ENCODE data around the gene LGR5. TPM values are rescaled to one million over a fixed set of nuclear protein-coding genes. Genes with fewer than 3 reads are reported as not detected.

The LGR5 gene
- total RNA-seq, 4 donors from 2014 or later = 0.19 to 2.4 TPM; not detected in 2

DNA sequence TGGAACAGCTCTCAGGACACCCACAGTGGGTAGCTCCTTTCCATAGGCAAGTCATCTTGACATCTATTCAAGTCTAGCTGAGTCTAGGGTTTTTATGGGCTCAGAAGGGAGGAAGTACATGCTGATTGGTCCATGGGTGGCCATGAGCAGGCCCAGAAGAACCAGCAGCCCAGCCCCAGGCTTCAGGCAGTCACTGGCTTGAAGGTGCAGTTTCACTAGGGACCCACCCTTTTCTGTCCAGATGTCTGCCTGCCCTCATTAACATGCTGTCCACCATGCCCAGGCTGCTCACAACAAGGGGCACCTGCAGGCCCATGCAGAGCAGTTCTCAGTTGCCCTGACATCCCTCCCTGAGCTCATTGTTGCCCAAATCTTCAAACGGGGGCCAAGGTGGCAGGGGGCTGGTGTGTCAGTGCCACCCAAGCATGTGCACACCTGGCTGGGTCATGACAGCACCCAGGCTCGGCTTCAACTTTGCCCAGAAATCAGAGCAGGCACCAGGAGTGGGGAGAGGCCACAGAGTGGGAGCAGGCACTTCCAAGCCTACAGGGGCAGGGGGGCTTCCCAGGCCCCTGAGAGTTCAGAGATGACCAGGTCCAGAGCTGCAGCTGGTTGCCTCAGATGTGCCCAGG lies 18.7 kb upstream of the LGR5 start:
- ATAC-seq (ENCODE audit: low FRiP score) = no peak
- DNase-seq (ENCODE audit: low spot score) = no peak

DNA sequence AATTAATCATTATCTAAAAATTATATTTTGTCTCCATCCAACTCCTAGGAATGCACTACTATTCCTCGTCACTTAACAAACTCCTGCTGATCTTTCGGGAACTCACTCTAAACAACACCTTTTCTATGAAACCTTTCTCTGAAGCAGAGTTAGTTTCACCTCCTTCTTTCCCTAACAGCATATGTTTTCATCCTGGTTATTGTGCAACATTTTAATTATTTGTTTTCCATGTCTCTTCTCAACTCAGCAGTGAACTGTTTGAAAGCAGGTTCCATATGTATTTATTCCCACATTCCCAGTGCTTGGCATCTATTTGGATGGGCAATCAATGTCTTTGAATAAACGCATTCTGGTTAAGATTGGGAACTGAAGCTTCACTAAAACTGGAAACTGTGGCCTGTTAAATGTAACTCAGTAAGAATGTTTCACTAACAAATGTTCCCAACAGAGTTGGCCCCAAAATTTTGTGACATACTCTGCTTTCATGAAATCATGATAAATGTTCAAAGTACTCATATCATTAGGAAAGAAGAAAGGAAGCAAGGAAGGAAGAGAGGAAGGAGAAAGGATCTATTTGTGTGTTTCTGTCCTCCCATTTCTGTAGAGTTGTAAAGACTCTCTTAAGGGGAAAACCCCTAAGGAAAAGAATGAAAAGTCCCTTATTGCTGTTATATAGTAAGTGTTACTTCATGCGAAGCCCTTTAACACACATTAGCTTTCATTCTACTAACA lies 13.9 kb upstream of the LGR5 start:
- TF ChIP-seq, protein P1, sequence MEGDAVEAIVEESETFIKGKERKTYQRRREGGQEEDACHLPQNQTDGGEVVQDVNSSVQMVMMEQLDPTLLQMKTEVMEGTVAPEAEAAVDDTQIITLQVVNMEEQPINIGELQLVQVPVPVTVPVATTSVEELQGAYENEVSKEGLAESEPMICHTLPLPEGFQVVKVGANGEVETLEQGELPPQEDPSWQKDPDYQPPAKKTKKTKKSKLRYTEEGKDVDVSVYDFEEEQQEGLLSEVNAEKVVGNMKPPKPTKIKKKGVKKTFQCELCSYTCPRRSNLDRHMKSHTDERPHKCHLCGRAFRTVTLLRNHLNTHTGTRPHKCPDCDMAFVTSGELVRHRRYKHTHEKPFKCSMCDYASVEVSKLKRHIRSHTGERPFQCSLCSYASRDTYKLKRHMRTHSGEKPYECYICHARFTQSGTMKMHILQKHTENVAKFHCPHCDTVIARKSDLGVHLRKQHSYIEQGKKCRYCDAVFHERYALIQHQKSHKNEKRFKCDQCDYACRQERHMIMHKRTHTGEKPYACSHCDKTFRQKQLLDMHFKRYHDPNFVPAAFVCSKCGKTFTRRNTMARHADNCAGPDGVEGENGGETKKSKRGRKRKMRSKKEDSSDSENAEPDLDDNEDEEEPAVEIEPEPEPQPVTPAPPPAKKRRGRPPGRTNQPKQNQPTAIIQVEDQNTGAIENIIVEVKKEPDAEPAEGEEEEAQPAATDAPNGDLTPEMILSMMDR (IDR thresholded peaks at IDR 0.05) = no peak
- DNase-seq (ENCODE audit: low spot score) (no peak), ATAC-seq (ENCODE audit: low FRiP score) (no peak)

More for the DNA sequence above, 18.7 kb upstream of the LGR5 start:
- TF ChIP-seq, protein P1 (IDR thresholded peaks at IDR 0.05) = no peak

DNA sequence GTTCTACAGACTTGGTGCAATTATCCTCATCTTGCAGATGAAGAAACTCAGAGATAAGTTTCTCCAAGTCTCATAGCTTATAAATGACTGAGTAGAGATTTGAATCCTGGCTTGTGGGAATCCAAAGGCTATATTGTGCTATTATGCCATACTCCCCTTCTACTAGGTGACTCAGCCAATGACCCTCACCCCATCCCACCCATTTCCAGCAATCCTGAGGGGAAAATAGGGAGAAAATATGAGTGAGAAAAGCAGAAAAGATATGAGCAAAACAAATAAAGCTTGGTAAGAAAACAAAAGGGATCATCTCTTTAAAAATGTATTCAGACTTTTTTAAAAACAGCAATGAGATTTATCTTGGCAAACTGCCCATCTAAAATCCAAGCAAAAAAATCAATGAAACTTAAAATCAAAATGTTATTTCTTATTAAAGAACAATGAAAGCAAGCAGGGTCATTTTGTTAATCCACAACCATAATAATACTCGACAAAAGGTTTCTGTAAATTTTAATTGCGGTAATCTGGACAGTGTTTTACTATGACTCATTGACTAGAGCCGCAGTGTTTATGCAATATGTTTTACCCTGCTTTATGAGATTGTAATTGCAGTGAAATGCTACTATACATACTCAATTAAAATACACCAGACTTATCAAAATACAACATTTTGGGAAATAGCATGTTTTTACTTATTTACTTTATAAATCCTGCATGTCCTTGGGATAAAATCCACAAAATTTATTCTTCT lies 13.1 kb upstream of the LGR5 start:
- no peak for ATAC-seq (ENCODE audit: low FRiP score)
- TF ChIP-seq, protein P1 (IDR thresholded peaks at IDR 0.05) = no peak
- DNase-seq (ENCODE audit: low spot score) = no peak

DNA sequence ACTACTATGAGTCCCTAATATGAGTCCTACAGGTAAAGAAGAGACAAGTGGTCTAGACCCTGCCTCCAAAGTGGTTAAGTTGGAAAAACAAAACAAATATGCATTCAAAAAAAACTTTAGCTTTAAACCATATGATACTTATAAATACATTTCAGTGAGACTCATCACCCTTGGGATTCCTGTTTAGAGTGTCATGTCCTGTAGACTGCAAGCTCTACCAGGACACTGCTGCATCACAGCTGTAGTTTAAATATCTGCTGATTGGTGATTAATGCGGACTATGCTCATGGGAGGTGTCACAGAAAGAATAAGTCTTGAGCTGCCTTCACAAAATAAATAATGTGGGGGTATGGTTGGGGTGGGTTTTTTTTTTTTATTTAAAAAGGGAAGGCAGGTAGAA lies 8.8 kb upstream of the LGR5 start:
- TF ChIP-seq, protein P1 (IDR thresholded peaks at IDR 0.05) = no peak
- ATAC-seq (ENCODE audit: low FRiP score) (no peak), DNase-seq (ENCODE audit: low spot score) (no peak)

DNA sequence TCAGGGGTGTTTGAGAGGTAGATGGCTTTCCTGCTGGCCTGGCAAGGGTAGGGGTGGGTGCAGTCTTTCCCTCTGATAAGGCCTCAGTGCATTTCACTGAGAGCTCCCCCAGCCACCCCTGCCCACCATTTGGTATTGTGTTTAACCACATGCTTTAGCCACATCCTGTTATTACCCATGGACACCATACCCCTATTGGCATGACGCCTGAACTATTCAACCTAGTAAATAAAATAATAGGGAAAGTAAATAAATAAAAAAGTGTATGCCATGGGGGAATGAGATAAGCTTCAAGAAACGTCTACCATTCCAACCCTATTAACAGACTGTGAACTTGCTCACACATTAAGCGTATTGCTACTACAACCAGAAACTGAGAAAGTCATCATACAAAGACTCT lies 7.6 kb upstream of the LGR5 start:
- TF ChIP-seq, protein P1 (IDR thresholded peaks at IDR 0.05) = no peak
- DNase-seq (ENCODE audit: low spot score) (no peak), ATAC-seq (ENCODE audit: low FRiP score) (no peak)

DNA sequence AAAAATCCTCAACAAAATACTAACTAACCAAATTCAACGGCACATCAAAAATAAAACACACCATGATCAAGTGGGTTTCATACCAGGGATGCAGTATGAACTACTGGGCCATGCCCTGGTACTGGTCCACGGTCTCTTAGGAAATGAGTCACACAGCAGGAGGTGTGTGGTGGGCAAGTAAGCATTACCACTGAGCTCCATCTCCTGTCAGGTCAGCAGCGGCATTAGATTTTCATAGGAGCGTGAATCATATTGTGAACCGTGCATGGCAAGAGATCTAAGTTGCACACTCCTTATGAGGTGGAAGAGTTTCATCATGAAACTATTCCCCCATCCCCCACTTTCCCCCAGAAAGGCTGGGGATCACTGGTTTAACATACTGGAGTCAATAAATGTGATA lies 6.7 kb upstream of the LGR5 start:
- ATAC-seq (ENCODE audit: low FRiP score) (no peak), DNase-seq (ENCODE audit: low spot score) (no peak)
- TF ChIP-seq, protein P1 (IDR thresholded peaks at IDR 0.05) = no peak

All from omental fat pad (tissue), 4 donors.